Thyroid gland (tissue), 4 donors: Measurements from ENCODE around the gene GANC.

Source experiments
- CTCF ChIP-seq, 6 experiments: fragments of 200-600 bp in 3 of 6; fragments of 450-650 bp in 3 of 6; sonication (generic) in 3 of 6; IDR thresholded peaks; one replicate each; pipeline ENCODE4 v1.5.1; 2016 to 2019; ENCODE audit warnings: antibody characterized with exemption in 6 of 6, mild to moderate bottlenecking in 2 of 6, inconsistent platforms in 1 of 6, moderate library complexity in 1 of 6
- POLR2A ChIP-seq, 2 donors: fragments of 450-650 bp; IDR thresholded peaks; one replicate each; pipeline ENCODE4 v1.6.1; 2017; ENCODE audit warnings: antibody characterized with exemption in 2 of 2, mild to moderate bottlenecking in 2 of 2, moderate library complexity in 1 of 2

- TF ChIP-seq POLR2A (IDR thresholded peaks at IDR 0.05) (no peak), CTCF (IDR thresholded peaks at IDR 0.05) (no peak)
Measured at GRCh38 chr15:42332331-42332730, 59.3 kb downstream of the GANC start.
